ENCODE measurements around the gene CCDC171.

The CCDC171 gene

GRCh38 chr9:15882883-15883282 is 330.0 kb downstream of the CCDC171 start:
- DNase-seq (ENCODE audit: low spot score): no peak

DNA sequence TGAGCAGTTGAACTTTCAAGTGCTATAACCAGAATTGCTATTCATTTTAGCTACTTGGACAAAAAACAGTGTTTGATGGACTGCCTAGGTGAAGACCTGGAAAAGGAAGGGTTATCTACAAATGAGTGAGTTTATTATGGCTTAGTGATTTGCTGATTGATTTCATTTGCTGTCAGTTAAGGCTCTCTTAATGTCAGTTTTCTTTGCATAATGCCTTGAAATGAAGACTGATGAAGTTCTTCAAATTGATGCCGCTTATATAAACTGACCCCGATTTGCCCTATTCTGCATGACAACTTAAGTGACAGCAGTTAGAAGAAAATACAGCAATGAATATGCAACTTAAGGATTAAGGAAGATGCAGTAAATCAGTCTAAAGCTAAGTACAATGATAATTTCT is 332.6 kb downstream of the CCDC171 start:
- no peak for DNase-seq (ENCODE audit: low spot score)

DNA sequence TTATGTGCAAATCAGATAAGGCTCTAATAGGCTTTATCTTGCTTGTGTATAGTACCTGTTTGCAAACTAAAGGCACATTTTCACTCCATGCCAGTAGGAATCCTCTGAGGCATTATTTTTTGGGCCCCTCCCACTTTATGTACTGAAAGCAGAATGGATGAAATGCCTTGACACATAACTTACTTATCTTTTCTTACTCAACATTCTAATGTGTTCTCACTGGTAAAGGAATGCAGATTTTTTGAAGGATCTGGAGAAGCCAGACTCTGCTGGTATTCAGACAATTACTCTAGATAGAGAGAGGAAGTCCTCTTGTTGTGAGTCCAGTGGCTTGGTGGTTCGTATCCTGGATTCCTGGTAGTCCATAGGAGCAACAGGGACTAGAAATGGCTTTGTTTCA is 336.7 kb downstream of the CCDC171 start:
- no peak for DNase-seq (ENCODE audit: low spot score)

DNA sequence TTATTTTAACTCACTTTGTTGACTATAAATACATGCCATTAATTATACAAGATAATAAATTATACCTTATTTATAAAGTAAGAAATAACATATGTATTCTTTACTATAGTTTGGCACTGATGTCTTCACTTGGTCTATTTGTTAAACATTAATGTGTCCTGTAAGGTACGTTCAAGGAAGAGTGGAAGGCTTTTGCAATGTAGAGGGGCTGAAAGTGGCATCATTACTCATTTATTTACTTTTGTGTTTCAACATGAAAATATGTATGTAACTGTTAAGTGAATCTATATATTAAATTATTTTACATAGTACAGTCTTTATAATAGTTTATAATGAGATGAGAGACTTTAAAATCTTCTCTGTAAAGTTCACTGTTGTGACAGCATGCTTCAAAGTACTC is 348.7 kb downstream of the CCDC171 start:
- no peak for DNase-seq (ENCODE audit: low spot score)

DNA sequence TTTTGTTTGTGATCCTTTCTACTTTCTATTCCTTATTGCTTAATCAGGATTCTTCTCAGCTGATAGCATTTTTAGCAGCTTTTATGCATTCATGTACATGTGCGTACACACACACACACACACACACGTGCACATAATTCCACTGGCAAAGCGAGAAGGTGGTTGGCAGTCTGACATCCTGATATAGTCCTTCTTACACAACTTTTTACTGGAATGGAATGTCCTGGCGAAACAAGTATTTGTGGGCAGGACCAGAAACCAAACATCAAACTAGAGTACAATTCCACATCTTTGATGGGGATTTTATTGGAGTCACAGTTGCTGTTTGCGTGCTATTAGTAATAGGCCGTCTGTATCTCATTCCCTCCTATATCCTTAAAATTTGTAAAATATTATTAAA is 356.5 kb downstream of the CCDC171 start:
- no peak for DNase-seq (ENCODE audit: low spot score)

- DNase-seq (ENCODE audit: low spot score): peak; percentile 9
These were observed 362.9 kb downstream of the CCDC171 start for GRCh38 chr9:15915711-15916110.

GRCh38 chr9:15927161-15927560 is 374.3 kb downstream of the CCDC171 start:
- DNase-seq (ENCODE audit: low spot score): no peak

DNA sequence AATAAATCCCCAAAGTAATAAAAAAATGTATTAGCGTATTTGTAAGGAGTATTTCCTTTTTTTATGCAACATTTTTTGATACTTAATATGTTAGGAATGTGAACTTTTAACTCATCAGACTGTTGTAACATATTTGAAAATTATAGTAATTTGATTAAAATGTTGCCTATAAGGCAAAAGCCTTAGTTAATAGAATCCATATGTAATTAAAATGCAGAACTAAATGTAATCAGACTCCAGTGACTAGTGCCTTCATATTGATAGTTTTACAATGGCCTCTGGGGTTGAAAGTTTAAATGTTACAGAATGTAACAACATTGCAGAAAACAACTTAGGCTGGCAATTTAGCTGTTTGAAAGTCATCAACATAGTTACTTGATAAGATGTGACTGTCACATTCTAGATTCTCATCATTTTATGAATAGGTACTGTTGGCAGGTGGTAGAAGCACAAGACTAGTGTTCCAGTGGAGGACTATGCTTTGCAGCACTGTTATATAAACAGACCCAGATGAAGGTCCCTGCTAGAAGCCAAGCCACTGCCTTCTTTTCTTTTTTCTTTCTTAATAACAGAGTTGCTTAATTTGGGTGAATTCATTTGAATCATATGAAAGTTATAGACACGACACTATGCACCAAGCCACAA is 382.9 kb downstream of the CCDC171 start:
- no peak for DNase-seq (ENCODE audit: low spot score)

DNA sequence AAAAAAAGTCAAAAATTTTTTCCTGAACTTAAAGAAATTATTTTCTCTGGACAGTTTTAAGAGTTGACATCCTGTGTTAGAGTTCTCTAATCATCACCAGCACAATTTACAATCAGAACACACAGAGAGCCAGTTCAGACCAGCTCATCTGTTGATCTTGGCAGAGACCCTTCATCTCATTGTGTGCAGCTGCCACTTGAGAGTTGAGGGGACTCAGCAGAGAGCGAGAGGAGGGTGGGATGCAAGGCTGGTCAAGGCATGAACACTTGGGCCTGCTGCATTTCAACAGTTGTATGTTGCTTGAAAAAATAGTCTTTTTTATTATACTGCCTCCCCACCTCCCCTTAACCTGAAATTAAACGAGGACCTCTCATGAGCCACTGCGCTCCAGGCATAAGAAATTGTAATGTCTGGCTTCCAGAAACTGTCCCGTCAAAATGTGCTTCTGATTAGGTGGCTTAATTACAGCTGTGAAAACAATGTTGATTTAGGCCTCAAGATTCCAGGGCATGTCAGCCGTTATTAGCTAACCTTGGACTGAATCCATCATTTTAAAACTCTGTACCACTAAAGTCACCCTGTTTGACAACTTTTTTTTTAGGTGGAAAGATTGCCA is 383.6 kb downstream of the CCDC171 start:
- DNase-seq (ENCODE audit: low spot score): no peak

GRCh38 chr9:15942831-15943424 is 390.1 kb downstream of the CCDC171 start:
- DNase-seq (ENCODE audit: low spot score): no peak

DNA sequence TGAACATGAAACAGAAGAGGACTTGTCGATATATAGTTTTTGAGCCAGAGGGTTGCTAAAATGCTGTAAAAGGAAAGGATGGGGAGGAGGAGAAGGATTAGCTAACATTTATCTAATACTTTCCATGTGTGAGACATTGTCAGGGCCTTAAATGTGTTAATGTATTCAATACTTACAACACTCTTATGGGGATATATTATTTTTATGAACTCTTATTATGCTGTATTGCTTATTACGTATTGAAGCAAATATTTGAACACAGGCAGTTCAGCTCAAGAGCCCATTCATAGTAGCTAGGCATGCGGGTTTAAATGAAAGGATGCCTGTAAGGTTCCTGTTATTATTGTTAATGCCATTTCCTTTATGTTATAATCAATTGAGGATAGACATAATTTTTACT is 391.5 kb downstream of the CCDC171 start:
- DNase-seq (ENCODE audit: low spot score): no peak

DNA sequence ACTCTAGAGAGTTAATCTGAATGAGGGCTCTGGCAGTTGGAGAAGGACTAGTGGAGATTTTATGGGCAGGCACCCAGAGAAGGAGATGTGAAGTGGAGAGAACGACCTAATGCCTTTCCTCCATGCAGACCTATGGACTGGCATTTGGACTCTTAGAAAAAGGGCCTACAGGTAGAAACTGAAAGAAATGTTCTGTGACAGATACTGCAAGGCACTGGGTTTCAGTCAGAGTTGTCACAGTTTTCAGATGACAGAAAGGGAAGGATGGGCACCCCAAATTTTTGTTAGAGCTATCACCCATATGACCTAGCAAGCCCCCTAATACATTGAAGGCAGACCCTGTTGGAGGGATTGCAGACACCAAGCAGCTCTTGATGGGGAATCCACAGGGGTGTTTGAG is 406.8 kb downstream of the CCDC171 start:
- no peak for DNase-seq (ENCODE audit: low spot score)

- no peak for DNase-seq (ENCODE audit: low spot score)
These were observed 408.4 kb downstream of the CCDC171 start for GRCh38 chr9:15961217-15961616.

- no peak for DNase-seq (ENCODE audit: low spot score)
These were observed 412.5 kb downstream of the CCDC171 start for GRCh38 chr9:15965246-15965745.

DNA sequence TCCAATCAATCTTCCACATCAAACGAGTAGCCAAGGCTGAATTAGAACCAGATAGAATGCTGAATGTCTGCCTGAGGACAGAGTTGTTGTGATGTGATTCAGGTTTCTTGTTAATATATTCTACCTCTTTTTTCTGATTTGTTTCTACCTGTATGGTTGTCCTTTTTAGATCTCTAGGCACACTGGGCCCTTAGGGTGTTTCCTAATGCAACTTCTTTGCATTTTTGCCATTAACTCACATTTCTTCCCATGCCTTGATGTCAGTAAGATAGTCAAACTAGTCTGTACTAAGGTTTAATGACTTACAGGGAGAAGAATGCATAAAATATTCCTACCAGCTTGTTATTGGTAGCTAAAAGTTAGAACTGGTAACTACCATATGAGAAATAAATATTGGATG is 413.6 kb downstream of the CCDC171 start:
- no peak for DNase-seq (ENCODE audit: low spot score)

DNA sequence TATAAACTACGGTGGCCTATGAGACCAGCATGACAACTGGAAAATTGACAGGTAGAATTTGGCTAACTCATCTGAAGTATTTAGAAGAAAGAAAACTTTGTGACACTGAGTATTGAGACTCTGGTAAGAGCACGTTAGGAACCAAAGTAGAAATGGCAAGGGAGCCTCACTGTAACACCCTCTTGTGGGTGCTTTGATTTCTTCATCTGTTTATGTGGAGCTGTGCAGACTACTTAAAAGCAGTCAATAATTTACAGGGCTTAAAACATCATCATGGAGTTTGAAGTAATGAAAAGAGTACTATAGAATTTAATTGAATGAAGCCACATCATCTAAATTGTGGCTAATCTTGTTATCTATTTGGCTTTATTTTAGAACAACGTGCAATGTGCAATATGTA is 414.2 kb downstream of the CCDC171 start:
- peak; percentile 9 for DNase-seq (ENCODE audit: low spot score)

- DNase-seq (ENCODE audit: low spot score): no peak
These were observed 419.9 kb downstream of the CCDC171 start for GRCh38 chr9:15972760-15973159.

DNA sequence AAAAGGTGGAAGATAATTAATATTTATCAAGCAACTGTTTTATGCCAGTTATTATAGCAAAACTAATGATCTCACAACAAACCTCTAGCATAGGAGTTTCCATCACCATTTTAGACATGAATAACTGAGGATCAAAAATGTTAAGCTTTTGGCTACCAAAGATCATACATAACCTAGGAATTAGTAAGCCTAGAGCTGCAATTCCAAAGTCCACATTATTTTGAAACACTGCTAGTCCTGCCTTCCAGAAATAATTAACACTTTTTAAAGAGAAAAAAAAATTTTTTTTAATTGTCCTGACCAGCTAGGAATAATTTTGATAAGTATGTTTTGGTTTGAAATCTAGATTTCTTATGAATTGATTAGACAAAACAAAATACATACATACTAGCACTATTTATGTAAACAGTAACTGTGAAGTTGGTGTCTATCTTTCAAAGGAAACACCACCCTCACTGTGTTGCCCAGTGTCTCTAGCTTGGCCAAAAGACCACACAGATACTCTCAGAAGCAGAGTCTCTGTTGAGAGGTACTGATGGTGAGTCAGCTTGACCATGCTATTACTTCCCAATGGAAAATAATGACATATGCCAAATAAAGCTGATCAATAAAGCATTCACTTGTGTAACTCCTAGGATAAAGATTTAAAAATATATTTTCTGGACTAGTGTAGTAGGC is 422.4 kb downstream of the CCDC171 start:
- DNase-seq (ENCODE audit: low spot score): no peak

- DNase-seq (ENCODE audit: low spot score): no peak
These were observed 424.6 kb downstream of the CCDC171 start for GRCh38 chr9:15977438-15977837.

DNA sequence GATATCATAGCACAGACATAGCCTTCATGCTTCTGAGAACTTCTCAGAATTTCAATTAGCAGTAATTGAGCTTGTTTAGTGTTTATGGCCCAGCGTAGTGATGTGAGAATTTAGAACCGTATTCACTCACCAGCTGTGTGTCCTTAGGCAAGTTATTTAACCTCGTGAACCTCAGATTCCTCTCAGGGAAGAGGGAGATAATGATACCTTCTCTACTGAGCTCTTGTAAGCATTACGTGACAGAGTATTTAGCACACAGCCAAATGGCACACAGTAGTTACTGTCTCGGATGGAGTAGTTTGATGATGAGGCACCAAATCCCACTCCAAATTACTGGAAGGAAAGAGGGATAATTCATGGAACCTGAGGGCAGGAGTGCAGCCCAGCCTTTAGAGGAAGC is 429.3 kb downstream of the CCDC171 start:
- no peak for DNase-seq (ENCODE audit: low spot score)

- DNase-seq (ENCODE audit: low spot score): peak; percentile 99
These were observed 446.8 kb downstream of the CCDC171 start for GRCh38 chr9:15999422-16000339.

GRCh38 chr9:16000811-16001210 is 448.0 kb downstream of the CCDC171 start:
- DNase-seq (ENCODE audit: low spot score): peak; percentile 62

All from RKO (cell line).